Medulla oblongata (tissue), 1 donor: ENCODE measurements around the gene RSAD1.
A peak's percentile ranks its signal among the peaks of the same experiment; 100 is the strongest.
"Not testable (repeated sequence)": the region's sequence is repeated elsewhere in the genome, so short reads cannot be mapped to it uniquely, and the experiment has no call there.

ENCODE experiments used
- DNase-seq: peaks from one replicate; pipeline ENCODE4 v3.0.0-alpha.2; 2015; ENCODE audit errors: extremely low spot score

The RSAD1 gene

GRCh38 chr17:50472286-50472685 is 6.4 kb upstream of the RSAD1 start:
- DNase-seq, result no peak

- not testable (repeated sequence) for DNase-seq
Measured at GRCh38 chr17:50472761-50473161, 5.9 kb upstream of the RSAD1 start.

- DNase-seq, result no peak
Measured at GRCh38 chr17:50473901-50474300, 4.8 kb upstream of the RSAD1 start.

- DNase-seq, result no peak
Measured at GRCh38 chr17:50474523-50474922, 4.1 kb upstream of the RSAD1 start.

GRCh38 chr17:50475362-50475761 is 3.3 kb upstream of the RSAD1 start:
- no peak for DNase-seq

- DNase-seq, result not testable (repeated sequence)
Measured at GRCh38 chr17:50475775-50476544, 2.7 kb upstream of the RSAD1 start.

- DNase-seq, result no peak
Measured at GRCh38 chr17:50476545-50477315, 1.9 kb upstream of the RSAD1 start.

GRCh38 chr17:50477976-50478375 is 684 bp upstream of the RSAD1 start:
- no peak for DNase-seq

- DNase-seq, result peak; percentile 60
Measured at GRCh38 chr17:50479522-50480141, 972 bp downstream of the RSAD1 start.

GRCh38 chr17:50480142-50480764 is 1.6 kb downstream of the RSAD1 start:
- DNase-seq, result no peak

GRCh38 chr17:50480854-50481490 is 2.3 kb downstream of the RSAD1 start:
- no peak for DNase-seq

- no peak for DNase-seq
Measured at GRCh38 chr17:50481648-50482047, 3.0 kb downstream of the RSAD1 start.

GRCh38 chr17:50482110-50482509 is 3.5 kb downstream of the RSAD1 start:
- no peak for DNase-seq

- DNase-seq, result peak; percentile 98
Measured at GRCh38 chr17:50482516-50482915, 3.9 kb downstream of the RSAD1 start.

GRCh38 chr17:50483266-50483665 is 4.6 kb downstream of the RSAD1 start:
- no peak for DNase-seq

- no peak for DNase-seq
Measured at GRCh38 chr17:50484386-50485155, 5.9 kb downstream of the RSAD1 start.

GRCh38 chr17:50487213-50488096 is 8.8 kb downstream of the RSAD1 start:
- DNase-seq, result no peak

GRCh38 chr17:50488880-50489279 is 10.2 kb downstream of the RSAD1 start:
- no peak for DNase-seq

- no peak for DNase-seq
Measured at GRCh38 chr17:50491505-50491904, 12.8 kb downstream of the RSAD1 start.

GRCh38 chr17:50492214-50492613 is 13.6 kb downstream of the RSAD1 start:
- DNase-seq, result no peak
